Measurements from ENCODE around the gene ST8SIA4.

Gene ST8SIA4

GRCh38 chr5:100827481-100827889 is 75.6 kb downstream of the ST8SIA4 start:
- H3K27ac ChIP-seq = no peak overlapping the region

GRCh38 chr5:100826133-100826532 is 76.9 kb downstream of the ST8SIA4 start:
- no peak overlapping the region for H3K27ac ChIP-seq

More at GRCh38 chr5:100827481-100827889, 75.6 kb downstream of the ST8SIA4 start:
- no peak for TF ChIP-seq ZFX (IDR thresholded peaks at IDR 0.05; ENCODE audit: borderline replicate concordance)
- TF ChIP-seq CTCF (IDR thresholded peaks at IDR 0.05) = no peak

GRCh38 chr5:100824635-100825034 is 78.4 kb downstream of the ST8SIA4 start:
- no peak overlapping the region for H3K27ac ChIP-seq
- TF ChIP-seq CTCF (IDR thresholded peaks at IDR 0.05) = no peak
- no peak for TF ChIP-seq ZFX (IDR thresholded peaks at IDR 0.05; ENCODE audit: borderline replicate concordance)

More at GRCh38 chr5:100826133-100826532, 76.9 kb downstream of the ST8SIA4 start:
- no peak for TF ChIP-seq CTCF (IDR thresholded peaks at IDR 0.05)

- no peak overlapping the region for H3K27ac ChIP-seq
- TF ChIP-seq CTCF (IDR thresholded peaks at IDR 0.05) (no peak), ZFX (IDR thresholded peaks at IDR 0.05; ENCODE audit: borderline replicate concordance) (no peak)
Measured at GRCh38 chr5:100823812-100824211, 79.3 kb downstream of the ST8SIA4 start.

GRCh38 chr5:100821751-100822150 is 81.3 kb downstream of the ST8SIA4 start:
- no peak overlapping the region for H3K27ac ChIP-seq
- TF ChIP-seq ZFX (IDR thresholded peaks at IDR 0.05; ENCODE audit: borderline replicate concordance) = no peak
- no peak for TF ChIP-seq CTCF (IDR thresholded peaks at IDR 0.05)

- TF ChIP-seq CTCF (IDR thresholded peaks at IDR 0.05) = no peak
- H3K27ac ChIP-seq = no peak overlapping the region
Measured at GRCh38 chr5:100818340-100818739, 84.7 kb downstream of the ST8SIA4 start.

- TF ChIP-seq CTCF (IDR thresholded peaks at IDR 0.05) (no peak), ZFX (IDR thresholded peaks at IDR 0.05; ENCODE audit: borderline replicate concordance) (no peak)
- H3K27ac ChIP-seq = no peak overlapping the region
Measured at GRCh38 chr5:100803397-100803796, 99.7 kb downstream of the ST8SIA4 start.
